Gastroesophageal sphincter (tissue), 3 donors: ENCODE measurements around the gene KCNJ2.

Experiments used
- CTCF ChIP-seq, 4 experiments: fragments of 200-600 bp in 2 of 4; fragments of 450-650 bp in 2 of 4; sonication (generic) in 1 of 4; IDR thresholded peaks; one replicate each; pipeline ENCODE4 v1.5.1; 2017 to 2019; ENCODE audit warnings: antibody characterized with exemption in 4 of 4, mild to moderate bottlenecking in 2 of 4, moderate library complexity in 2 of 4
- EP300 ChIP-seq: sonication (generic); formaldehyde crosslinking; IDR thresholded peaks from one replicate; pipeline ENCODE4 v1.6.1; 2017; ENCODE audit warnings: antibody characterized with exemption, mild to moderate bottlenecking
- POLR2A ChIP-seq, 2 donors: fragments of 450-650 bp; IDR thresholded peaks; one replicate each; pipeline ENCODE4 v1.6.1; 2017; ENCODE audit warnings: antibody characterized with exemption in 2 of 2, mild to moderate bottlenecking in 2 of 2, moderate library complexity in 1 of 2
- POLR2AphosphoS5 ChIP-seq: sonication (generic); formaldehyde crosslinking; IDR thresholded peaks from one replicate; pipeline ENCODE4 v1.6.1; 2017; ENCODE audit warnings: antibody characterized with exemption

- TF ChIP-seq CTCF (IDR thresholded peaks at IDR 0.05) (no peak), POLR2A (IDR thresholded peaks at IDR 0.05) (no peak), EP300 (no peak), POLR2AphosphoS5 (no peak)
Observed at GRCh38 chr17:70171159-70171558, 1.8 kb downstream of the KCNJ2 start.
